Stimulated activated CD8-positive, alpha-beta memory T cell treated with anti-CD3 and anti-CD28 coated beads, Interleukin-15, amount 100 ng/mL, for 4 hours (primary cell): ENCODE data around the gene RIBC1.
A peak's percentile ranks its signal among the peaks of the same experiment; 100 is the strongest.
"Not testable (repeated sequence)": the region's sequence is repeated elsewhere in the genome, so short reads cannot be mapped to it uniquely, and the experiment has no call there.

ENCODE experiments used
- DNase-seq, 2 donors: peaks; one replicate each; pipeline ENCODE4 v3.0.0-alpha.2; 2020; ENCODE audit warnings: low read depth in 2 of 2

The RIBC1 gene

DNA sequence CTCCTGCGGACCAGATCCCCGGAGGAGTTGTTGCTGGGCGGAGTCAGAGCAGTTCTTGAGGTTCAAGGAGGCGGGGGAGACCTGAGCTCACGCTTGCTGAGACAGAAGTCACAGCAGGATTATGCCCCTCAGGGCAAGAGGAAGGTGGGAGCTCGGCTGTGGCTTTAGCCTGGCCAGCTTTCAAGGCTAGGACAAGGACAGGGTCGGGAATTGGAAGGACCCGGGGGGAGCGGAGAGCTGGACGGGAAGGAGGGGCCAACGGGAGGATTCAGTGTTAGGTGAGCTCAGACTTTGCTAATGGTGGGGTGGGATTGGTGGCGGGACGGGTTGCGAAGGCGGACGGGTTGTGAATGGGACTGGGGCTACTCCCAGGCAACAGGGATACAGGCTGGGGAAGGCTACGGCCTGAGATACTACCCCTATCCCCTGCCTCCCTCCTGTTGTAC is at the start of gene RIBC1:
TSS of gene RIBC1 (plus strand) at position 13 of the 446 bp plus-strand sequence. CDS start 3,404 bp downstream, outside the sequence.
- no peak for DNase-seq

DNA sequence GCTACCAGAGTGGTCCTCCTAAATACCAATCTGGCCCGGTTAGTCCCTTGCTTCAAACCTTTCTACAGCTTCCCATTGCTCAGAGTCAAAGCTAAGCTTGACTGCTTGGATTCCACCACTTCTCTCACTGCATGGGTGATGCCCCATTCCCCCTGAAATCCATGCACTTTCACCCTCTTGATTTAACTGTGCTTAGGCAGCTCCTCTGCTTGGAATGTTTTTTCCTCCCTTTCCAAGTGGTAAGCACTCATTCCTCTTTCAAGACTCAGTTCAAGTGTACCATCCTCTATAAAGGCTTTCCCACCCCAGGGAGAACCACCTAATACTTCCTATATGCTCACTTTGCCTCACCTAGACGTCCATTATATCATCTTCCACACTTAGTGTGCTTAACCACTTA is 49.4 kb upstream of the RIBC1 start:
- DNase-seq, result no peak

DNA sequence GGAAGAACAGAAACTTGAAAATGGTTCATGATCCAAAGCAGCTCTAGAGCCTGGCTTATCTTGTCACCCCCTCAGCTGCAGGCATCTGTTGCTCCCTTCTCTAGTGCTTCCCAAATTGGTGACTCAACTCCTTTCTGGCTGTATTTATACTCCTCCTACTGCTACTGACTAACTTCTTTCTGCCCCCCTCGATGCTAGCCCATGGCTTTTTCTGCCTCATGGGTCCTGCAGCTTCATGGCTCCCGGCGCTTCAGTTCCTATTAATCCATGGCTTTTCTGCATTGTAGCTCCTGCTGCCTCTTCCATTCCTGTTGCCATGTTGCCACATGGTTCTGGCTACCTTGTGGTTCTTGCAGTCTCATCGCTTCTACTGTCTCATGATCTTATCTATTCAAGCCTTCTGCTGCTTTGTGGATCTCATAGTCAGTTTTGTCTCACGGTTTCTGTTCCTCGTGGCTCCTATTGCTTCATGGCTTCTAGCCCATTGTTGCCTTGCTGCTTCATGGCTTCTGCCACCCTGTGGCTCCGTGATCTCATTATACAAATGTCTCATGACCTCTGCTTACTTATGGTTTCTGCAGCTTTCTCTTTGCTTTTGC is 48.4 kb upstream of the RIBC1 start:
- no peak for DNase-seq

DNA sequence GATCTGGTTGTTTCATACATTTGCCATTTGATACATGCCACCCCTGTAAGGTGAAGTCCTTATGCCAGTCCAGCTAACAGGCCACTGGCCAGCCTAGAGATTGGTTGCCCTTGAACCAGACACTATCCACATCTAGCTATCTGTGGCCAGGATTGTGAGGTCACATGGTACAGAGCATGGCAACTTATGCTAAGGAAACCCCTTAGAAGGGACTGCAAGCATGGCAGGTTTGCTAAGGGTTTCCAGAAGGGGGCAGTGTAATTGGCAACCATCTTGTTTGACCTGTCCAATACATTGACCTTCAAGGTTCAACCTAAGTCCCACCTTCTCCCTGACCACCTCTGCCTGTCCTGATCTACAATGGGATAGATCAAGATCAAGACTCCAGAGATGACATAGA is 47.8 kb upstream of the RIBC1 start:
- no peak for DNase-seq

DNA sequence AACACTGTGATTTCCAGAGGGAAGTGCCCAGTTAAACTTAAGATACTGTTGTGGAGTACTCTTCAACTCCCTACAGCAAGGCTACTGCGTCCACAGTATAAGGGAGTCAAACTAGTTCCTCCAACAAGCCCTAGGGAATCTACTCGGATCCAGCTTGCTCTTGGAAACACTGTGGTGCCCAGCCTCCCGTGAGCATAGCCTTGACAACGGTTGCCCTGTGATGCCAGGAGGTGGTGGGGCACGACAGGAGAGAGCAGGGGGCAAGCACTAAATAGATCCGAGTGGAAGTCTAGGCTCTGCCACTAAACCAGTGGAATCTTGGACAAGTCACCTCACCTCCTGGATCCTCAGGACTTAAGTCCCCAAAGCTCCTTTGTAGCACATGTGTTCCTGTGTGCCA is 45.8 kb upstream of the RIBC1 start:
- DNase-seq, result no peak

DNA sequence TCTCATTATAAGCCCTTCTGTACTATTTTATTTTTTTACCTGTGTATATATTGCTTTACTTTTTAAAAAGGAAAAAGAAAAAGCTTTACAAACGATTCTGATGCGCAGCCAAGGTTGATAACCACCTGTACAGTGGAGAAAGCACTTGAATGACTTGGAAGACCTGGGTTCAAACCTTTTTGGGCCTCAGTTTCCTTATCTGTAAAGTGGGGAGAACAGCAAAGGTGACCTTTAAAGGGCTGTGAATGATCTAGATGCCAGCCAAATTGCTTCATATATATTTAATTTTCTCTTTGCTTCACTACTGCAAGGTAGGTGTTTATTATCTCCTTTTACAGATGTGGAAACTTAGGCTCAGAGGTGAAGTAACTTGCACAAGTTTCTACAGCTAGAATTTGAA is 45.2 kb upstream of the RIBC1 start:
- DNase-seq, result no peak

DNA sequence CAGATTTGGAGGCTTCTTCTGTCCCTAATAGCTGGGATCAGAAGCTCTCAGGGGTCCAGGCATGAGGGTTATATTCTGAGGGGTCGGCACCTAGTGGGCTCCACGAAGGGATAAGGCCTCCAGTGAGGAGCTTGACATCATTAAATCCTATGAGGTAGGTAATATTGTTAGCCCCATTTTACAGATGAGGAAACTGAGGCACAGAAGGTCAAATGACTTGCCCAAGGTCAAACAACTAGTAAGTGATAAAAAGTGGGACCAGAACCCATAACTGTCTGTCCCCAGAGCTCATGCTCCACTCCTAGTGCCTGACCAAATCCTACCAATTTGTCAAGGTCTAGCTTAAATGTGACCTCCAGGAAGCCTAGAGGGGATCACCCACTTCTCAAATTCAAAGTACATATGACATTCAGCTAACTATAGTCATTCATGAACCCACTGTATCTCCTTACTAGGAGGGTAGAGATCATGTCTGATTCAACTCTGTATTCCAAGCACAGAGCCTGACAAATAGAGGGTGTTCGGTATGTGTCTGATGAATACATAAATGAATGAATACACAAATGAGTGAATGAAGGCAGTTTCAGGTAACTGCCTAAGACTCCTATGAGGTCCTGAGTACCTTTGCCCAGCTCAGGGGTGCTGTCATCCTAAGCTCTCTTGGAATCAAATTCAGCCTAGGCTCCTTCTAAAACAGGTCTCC is 43.5 kb upstream of the RIBC1 start:
- DNase-seq, result no peak

DNA sequence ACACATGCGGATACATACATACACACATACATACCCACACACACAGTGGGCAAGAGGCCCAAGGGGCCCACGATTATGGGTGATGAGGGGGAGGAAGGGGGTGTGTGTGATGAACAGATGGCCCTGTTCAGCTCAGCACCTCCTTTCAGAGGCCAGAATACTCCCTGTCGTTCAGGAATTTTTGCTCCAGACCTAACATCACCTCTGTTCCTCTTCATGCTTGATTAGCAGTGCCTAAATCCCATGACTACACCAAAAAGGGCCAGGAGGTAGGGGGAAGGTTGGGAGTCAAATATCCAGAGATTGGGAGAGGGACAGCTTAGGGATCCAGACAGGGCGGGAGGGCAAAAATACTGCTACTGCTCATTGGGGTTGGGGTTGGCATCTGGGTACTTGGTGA is 42.9 kb upstream of the RIBC1 start:
- no peak for DNase-seq

DNA sequence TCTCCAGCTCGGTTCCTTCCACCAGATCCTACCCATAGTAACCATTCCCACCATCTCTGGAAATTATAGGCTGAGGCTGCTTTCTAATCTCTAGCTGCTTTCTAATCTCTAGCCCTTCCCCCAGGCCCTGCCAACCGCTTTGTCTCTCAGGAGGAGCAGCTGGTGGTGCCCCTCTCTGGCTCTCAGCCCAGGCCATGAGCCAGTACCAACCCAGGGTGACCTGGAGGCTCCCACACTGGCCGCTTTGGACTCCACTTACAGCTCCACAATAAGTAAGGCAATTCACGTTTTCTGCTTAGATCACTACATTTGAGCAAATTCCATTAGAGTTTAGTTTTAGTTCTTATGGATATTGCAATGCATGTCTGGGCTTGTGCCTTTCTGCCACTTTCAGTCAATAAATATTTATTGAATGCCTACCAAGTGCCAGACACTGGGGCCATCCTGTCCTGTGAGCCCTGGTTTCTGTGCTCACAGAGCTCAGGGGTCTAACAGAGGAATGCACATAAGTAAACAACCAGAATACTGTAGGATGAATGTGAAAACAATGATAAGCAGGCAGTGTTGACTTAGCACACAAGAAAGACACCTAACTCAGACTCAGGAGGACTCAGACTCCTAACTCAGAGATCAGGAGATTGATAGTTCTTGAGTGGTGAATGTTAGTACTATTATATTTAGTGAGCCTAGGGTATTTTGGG is 39.1 kb upstream of the RIBC1 start:
- no peak for DNase-seq

DNA sequence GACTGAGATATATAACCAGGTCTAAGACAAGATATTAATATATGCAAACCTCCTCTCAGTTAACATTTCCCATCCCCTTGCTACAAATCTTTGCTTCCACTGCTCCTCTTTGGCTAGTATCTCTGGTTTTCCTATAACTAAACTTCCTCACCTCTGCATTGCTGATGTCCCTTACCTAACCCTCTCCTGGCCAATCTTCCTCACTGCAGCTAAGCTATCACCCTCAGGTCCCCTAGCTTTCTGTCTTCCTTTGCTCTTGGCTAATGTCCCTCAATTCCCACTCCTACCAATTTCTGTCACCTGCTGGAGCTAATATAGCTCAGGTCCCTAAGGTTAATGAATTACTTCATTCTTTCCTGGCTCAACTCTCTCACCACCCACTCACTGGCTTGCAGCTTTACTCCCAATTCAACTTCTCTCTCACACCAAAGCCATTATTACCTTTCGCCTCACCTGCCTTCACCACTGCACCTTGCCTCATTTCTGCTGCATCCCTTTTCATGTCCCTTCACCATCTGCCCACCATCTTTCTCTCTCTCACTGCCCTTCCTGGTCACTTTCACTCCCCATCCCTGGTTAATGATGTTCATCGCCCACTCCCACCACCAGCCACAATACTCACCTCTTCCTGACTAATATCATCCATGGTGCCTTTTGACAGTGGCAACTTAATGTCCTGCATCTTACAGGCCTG is 26.9 kb upstream of the RIBC1 start:
- no peak for DNase-seq

DNA sequence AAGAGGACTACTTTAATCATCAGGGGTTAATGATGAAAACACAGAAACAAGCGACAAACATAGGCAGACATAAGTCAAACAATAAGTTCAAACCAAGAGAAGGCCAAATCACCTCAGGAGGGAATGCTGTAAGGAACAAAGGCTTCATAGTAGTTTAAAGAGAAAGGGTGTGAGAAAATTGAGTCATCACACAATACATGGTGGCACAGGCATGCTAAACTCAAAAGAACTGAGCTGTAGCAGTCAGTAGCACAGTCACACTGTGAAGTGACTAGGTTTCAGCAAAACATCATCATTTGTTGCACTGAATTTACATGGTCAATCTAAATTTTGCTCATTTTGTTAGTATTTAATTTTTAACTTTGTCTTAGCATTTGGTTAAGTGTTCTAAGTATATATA is 24.5 kb upstream of the RIBC1 start:
- no peak for DNase-seq

DNA sequence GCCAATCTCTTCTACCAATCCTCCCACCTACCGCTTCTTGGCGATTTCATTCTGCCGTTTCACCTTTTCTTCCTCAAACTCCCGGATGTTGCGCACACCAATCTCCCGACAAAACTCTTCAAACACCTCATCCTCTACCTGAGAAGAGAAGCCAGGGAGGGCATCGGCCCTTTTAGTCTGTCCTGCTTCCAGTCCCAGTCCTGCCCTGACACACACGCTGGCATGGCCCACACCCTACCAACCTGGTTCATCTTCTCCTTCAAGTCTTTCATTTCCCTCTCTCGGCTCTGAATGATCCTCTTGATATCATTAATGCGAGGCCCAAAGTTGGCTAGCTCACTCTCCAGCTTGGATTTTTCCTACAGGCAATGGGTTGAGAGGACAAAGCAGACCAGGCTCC is 19.1 kb upstream of the RIBC1 start:
- DNase-seq, result no peak

DNA sequence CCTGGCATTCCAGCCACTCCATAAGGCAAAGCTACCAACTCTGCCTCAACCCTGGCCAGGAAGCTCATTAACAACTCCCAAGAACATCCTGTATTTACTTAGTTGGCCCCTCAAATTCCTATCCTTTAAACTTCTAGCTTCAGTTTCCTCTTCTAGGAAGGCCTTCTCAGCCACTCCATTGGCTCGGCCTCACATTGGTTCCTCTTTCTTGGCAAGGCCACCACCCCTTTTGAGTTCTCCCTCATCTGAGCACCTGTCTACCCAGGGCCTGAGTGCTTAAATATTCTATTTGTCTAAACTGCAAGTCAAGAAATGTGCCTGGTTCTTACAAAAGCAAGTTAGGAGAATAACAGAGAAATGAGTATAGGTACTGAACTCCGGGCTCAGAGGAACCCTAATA is 10.2 kb upstream of the RIBC1 start:
- DNase-seq, result no peak

DNA sequence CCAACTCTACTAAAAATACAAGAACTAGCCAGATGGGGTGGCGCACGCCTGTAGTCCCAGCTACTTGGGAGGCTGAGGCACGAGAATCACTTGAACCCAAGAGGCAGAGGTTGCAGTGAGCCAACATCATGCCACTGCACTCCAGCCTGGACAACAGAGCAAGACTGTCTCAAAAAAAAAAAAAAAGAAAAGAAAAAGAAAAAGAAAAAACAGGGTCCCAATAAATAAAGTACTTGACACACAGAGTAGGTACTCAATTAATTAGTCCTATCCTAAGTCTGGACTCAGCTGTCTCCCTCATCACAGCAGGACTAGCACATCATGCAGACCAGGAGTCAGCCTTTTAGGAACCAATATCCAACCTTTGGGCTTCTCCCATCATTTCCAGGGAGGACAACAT is 2.3 kb upstream of the RIBC1 start:
- not testable (repeated sequence) for DNase-seq

DNA sequence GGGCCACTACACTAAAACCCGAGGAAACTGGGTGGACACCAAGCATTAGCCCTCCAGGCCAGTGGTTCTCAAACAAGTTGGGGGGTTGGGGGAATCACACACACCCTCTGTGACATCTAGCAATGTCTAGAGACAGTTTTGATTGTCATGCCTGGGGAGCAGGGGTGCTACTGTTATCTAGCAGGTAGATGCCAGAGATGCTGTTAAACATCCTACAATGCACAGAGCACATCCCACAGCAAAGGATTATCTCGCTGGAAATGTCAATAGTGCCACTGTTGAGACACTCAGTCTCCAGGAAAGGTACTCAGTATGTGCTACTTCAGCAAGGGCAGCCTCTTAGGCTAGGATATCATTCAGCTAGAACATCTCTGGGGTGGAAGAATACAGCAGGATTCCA is 1.5 kb upstream of the RIBC1 start:
- no peak for DNase-seq

DNA sequence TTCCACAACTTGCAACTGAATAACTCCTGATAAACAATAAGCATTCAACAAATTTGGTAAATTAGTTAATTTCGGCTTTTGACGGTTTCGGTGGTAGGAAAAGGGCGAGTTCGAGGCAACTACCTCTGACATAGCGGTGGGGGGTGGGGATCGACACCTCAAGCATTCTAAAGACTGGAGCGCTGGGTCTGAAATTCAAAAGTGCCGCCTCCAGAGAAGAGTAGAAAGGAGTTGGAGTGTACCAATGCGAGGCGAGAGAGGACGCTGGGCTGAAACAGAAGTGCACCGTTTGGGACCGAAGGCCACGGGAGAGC is 944 bp upstream of the RIBC1 start:
- DNase-seq, result no peak

DNA sequence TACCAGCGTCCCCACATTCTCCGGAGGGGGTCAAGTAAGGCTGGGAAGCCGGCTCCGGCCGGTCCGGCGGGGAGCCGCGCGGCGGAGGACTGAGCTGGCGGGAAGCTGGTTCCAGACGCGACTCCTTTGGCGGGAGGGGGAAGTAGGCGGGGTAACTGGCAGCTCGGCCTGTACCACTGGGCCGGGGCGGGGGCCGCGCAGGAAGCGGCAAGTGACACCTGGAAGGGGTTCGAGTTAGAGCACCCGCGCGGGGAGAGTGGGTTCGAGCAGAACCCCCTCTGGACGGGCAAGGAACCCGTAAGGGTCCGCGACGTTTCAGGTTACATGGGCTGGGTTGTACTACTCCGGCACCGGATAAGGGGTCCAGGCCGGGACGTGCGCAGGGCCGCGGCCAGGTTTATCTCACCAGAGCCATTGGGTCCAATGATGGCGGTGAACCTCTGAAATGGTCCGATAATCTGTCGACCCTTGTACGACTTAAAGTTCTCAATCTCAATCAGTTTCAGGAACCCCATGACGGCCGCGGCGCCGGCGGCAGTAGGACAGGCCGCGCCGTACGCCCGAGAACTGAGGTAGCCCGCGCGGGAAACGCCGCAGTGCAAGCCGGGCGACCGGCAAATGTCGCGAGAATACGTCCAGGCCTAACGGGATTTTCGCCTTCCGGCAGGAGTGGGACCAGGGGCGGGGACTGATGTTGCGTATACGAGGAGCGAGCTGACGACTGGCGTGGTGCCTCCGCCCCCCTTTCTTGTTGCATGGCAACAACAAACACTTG is 400 bp upstream of the RIBC1 start, which contains the start of gene SMC1A:
TSS of gene SMC1A (minus strand) at position 569 of the 775 bp plus-strand sequence. CDS start at position 515, 54 bp downstream.
- DNase-seq, result peak; percentile 91 to 95

DNA sequence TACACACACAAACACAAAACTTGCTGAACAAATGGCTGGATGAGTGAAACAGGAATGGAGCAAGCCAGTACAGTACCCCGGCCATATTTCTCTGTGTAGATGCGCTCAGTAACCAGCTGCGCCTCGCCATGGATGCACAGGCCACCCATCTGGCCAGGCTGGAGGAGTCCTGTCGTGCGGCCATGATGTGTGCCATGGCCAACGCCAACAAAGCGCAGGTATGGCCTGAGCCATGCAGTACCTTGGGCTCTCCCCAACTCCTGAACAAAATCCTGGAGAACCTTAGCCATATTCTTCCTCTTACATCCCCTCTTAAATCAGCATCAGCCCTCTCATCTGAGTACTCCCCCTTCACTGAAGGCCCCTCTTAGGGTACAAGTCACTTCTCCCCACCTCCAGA is 7.1 kb downstream of the RIBC1 start:
- no peak for DNase-seq

DNA sequence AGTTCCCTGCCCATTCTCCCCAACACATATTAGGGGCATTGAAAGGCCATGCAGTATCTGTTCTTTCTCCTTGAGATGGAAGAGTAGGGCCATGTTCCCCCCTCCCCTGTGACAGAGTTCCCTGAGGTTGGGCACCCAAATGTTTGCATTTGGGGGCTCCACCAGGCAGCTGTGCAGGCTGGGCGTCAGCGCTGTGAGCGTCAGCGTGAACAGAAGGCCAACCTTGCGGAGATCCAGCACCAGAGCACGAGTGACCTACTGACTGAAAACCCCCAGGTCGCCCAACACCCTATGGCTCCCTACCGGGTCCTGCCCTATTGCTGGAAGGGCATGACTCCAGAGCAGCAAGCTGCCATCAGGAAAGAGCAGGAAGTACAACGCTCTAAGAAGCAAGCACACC is 7.6 kb downstream of the RIBC1 start:
- DNase-seq, result no peak

DNA sequence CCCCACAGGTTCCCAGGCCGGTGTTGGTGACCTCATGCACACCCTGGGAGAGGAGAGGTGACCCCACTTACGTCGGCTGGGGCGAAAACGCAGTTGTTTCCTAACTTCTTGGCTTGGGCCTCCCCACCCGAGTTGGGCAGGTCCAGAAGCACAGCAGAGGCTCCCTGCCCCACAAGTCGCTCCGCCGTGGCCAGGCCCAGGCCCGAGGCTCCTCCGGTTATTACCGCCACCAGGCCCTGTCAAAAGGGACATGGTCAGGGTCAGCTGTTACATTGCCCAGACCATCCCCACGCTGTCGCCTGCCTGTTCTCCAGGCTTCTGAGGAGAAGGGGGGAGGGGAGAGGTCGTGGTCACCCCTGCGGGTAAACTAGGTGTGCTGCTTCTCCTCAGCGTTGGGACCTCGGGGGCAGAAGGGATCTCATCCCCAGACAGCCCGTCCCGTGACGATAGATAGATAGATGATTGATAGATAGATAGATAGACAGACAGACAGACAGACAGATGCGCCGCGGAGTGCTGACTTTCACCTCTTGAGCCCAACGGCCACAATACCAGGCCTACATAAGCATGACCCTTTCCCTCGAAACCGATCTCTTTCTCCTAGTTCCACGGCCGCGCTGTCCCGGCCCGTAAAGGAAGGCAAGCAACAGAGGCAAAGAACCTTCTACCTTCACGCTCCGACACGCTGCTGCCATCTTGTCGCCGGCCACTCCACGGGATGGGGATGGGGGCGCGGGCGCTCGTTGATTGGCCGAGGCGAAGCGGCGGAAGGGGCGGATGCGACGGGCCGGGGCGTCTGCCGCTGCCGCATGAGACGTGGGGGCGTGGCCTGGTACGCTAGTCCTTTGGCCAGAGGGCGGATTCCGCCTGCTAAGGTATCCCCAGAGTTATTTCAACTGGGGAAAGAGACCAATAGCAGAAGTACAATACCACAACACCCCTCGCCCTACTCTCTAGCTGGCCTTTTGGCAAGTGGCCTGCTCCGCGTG is 11.3 kb downstream of the RIBC1 start, which contains the start of gene HSD17B10:
TSS of gene HSD17B10 (minus strand) at position 720 of the 989 bp plus-strand sequence. CDS start at position 695, 25 bp downstream.
- DNase-seq, result peak; percentile 71 to 72
